Spleen (tissue), 7 donors: ENCODE measurements around the gene EIPR1.

Experiments
- POLR2A ChIP-seq, 3 donors: fragments of 450-650 bp; IDR thresholded peaks; one replicate each; pipeline ENCODE4 v1.5.1; 2017; ENCODE audit warnings: antibody characterized with exemption in 3 of 3, mild to moderate bottlenecking in 1 of 3
- POLR2AphosphoS5 ChIP-seq, 3 donors: sonication (generic); formaldehyde crosslinking; IDR thresholded peaks; one replicate each; pipeline ENCODE4 v1.5.1; 2017; ENCODE audit warnings: antibody characterized with exemption in 3 of 3
- TF ChIP-seq, protein P1 (sequence below), 11 experiments: fragments of 200-600 bp in 7 of 11; fragments of 450-650 bp in 4 of 11; sonication (generic) in 4 of 11; IDR thresholded peaks in 8 of 11; conservative IDR thresholded peaks in 3 of 11; 1 replicate in 7 of 11; 2 replicates in 4 of 11; pipeline versions ENCODE4 v1.4.0 to v1.8.0; 2016 to 2021; ENCODE audit warnings: antibody characterized with exemption in 11 of 11, inconsistent platforms in 4 of 11, mild to moderate bottlenecking in 1 of 11
- donor health status: DM: no; HTN: no; CAD: no; lungs with moderate emphysema.
- donor health status: DM: no; HTN: no; CAD: no.
- donor health status: DM: no; HTN: no; CAD: no.

DNA sequence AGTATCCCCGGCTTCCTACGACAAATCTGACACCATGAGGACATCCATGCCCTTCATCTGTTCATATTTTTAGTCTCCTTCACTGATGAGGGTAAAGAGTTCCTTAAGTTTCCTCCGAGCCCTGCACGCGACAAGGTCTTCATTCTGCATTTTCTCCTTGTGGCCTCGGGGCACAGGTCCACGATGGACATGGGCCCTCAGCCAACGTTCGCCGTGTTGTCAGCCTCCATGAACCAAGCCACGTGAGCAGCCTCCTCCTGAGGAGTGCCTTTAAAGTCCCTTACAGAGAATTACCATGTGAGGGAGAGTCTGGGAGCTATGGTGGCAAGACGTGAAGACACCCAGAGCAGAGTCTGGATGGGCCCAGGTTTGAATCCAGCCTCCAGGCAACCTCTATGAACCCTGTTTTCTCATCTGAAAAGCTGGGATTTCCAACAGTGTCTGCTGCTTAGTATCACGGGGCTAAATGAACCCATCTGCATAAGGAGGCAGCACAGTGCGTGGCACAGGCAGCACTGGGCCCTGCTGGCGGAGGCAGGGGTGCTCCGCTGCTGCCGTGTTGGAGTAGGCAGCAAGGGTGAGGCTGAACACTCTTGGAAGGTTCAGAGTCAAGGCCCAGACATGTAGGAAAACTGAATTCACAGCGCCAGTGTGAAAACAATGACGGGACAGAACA lies 54.1 kb downstream of the EIPR1 start:
- TF ChIP-seq, protein P1, sequence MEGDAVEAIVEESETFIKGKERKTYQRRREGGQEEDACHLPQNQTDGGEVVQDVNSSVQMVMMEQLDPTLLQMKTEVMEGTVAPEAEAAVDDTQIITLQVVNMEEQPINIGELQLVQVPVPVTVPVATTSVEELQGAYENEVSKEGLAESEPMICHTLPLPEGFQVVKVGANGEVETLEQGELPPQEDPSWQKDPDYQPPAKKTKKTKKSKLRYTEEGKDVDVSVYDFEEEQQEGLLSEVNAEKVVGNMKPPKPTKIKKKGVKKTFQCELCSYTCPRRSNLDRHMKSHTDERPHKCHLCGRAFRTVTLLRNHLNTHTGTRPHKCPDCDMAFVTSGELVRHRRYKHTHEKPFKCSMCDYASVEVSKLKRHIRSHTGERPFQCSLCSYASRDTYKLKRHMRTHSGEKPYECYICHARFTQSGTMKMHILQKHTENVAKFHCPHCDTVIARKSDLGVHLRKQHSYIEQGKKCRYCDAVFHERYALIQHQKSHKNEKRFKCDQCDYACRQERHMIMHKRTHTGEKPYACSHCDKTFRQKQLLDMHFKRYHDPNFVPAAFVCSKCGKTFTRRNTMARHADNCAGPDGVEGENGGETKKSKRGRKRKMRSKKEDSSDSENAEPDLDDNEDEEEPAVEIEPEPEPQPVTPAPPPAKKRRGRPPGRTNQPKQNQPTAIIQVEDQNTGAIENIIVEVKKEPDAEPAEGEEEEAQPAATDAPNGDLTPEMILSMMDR (IDR thresholded peaks at IDR 0.05 in 8 of 11, conservative IDR thresholded peaks at IDR 0.05 in 3 of 11), result no peak
- TF ChIP-seq POLR2A (IDR thresholded peaks at IDR 0.05), result no peak
- TF ChIP-seq POLR2AphosphoS5 (IDR thresholded peaks at IDR 0.05), result no peak
